Measurements from ENCODE around the gene RNF150.

DNA sequence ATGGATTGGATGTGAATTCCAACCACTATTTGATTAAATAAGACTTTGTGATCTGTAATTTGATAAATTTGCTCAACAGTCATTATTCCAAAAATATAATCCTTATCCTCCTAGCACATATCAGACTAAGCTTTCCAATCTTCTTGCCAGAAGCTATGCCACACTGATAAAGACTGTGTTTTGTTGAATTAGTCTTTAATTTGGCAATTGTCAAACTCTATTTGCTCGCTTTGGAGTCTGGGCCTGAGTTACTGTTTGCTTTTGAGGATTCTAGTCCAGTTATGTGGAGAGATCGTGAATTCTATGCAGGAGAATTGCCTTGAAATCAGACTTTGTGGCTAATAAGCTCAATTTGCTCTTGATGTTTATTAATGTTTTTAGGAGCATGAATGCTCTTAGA lies 10.9 kb upstream of the RNF150 start:
- TF ChIP-seq CTCF (IDR thresholded peaks at IDR 0.05) (no peak), POLR2A (IDR thresholded peaks at IDR 0.05) (no peak)
